HG03354 (cell line): Measurements from ENCODE around the gene POU2AF3.

ENCODE experiments used
- ATAC-seq: cut with Tn5 transposase; IDR thresholded peaks from one replicate; pipeline ENCODE4 v1.9.1; 2021; ENCODE audit warnings: mild to moderate bottlenecking; ENCODE audit not compliant: unreplicated experiment, poor library complexity, severe bottlenecking

Gene POU2AF3

GRCh38 chr11:111322534-111322933 is 24.2 kb downstream of the POU2AF3 start:
- no peak for ATAC-seq

- ATAC-seq = no peak
Observed at GRCh38 chr11:111324277-111324720, 26.0 kb downstream of the POU2AF3 start.

GRCh38 chr11:111325259-111325658 is 26.9 kb downstream of the POU2AF3 start:
- no peak for ATAC-seq

GRCh38 chr11:111326824-111327223 is 28.5 kb downstream of the POU2AF3 start:
- ATAC-seq = no peak

GRCh38 chr11:111327908-111328624 is 29.7 kb downstream of the POU2AF3 start:
- no peak for ATAC-seq

- no peak for ATAC-seq
Observed at GRCh38 chr11:111329306-111330204, 31.2 kb downstream of the POU2AF3 start.

GRCh38 chr11:111330234-111330893 is 32.0 kb downstream of the POU2AF3 start:
- ATAC-seq = no peak

GRCh38 chr11:111331711-111332479 is 33.5 kb downstream of the POU2AF3 start:
- ATAC-seq = no peak

- ATAC-seq = no peak
Observed at GRCh38 chr11:111334532-111335502, 36.5 kb downstream of the POU2AF3 start.

- no peak for ATAC-seq
Observed at GRCh38 chr11:111335549-111335948, 37.2 kb downstream of the POU2AF3 start.

GRCh38 chr11:111336062-111336461 is 37.7 kb downstream of the POU2AF3 start:
- no peak for ATAC-seq

- no peak for ATAC-seq
Observed at GRCh38 chr11:111336582-111337256, 38.4 kb downstream of the POU2AF3 start.

GRCh38 chr11:111339758-111340388 is 41.5 kb downstream of the POU2AF3 start:
- no peak for ATAC-seq

GRCh38 chr11:111342329-111342728 is 44.0 kb downstream of the POU2AF3 start:
- no peak for ATAC-seq

GRCh38 chr11:111344032-111344431 is 45.7 kb downstream of the POU2AF3 start:
- ATAC-seq = no peak

GRCh38 chr11:111347002-111347722 is 48.8 kb downstream of the POU2AF3 start:
- ATAC-seq = no peak

GRCh38 chr11:111347723-111348115 is 49.4 kb downstream of the POU2AF3 start:
- ATAC-seq = no peak
